K562 (cell line): ENCODE results near the gene HFE. TPM values are rescaled to one million over a fixed set of nuclear protein-coding genes. Genes with fewer than 3 reads are reported as not detected.
A peak's percentile ranks its signal among the peaks of the same experiment; 100 is the strongest.
"Not testable (repeated sequence)": the region's sequence is repeated elsewhere in the genome, so short reads cannot be mapped to it uniquely, and the experiment has no call there.

Experiments used
- ARID3A ChIP-seq: IDR thresholded peaks from 2 replicates; pipeline ENCODE4 v1.6.1; 2012; ENCODE audit warnings: low read depth, low read length, improper control_type of control experiment, borderline replicate concordance
- ATF1 ChIP-seq, 2 experiments: fragments of 450-650 bp in 1 of 2; IDR thresholded peaks; 2 replicates each; pipeline ENCODE4 v1.6.1; 2016; ENCODE audit warnings: missing compliant biosample characterization in 1 of 2, missing genetic modification characterization in 1 of 2
- ATF7 ChIP-seq: fragments of 450-650 bp; IDR thresholded peaks from 2 replicates; pipeline ENCODE4 v1.7.1; 2014; ENCODE audit warnings: mild to moderate bottlenecking, moderate library complexity
- CBFA2T2 ChIP-seq: fragments of 450-650 bp; conservative IDR thresholded peaks from 2 replicates; pipeline ENCODE4 v1.6.1; 2017; ENCODE audit warnings: mild to moderate bottlenecking
- CBX3 ChIP-seq, 2 experiments: IDR thresholded peaks; 1 replicate in 1 of 2; 2 replicates in 1 of 2; pipeline ENCODE4 v1.6.1; 2012; ENCODE audit warnings: inconsistent platforms in 2 of 2, low read length in 2 of 2, borderline replicate concordance in 1 of 2, control low read depth in 1 of 2
- CC2D1A ChIP-seq: fragments of 450-650 bp; IDR thresholded peaks from 2 replicates; pipeline ENCODE4 v1.6.1; 2017; ENCODE audit warnings: mild to moderate bottlenecking
- CEBPG ChIP-seq, 3 experiments: fragments of 200-800 bp in 1 of 3; sonication (Bioruptor generic) in 1 of 3; sonication (generic) in 1 of 3; formaldehyde crosslinking in 1 of 3; IDR thresholded peaks in 2 of 3; conservative IDR thresholded peaks in 1 of 3; 2 replicates each; pipeline versions ENCODE4 v1.6.1 to v1.8.0; 2016 to 2022; ENCODE audit warnings: missing compliant biosample characterization in 2 of 3, missing genetic modification characterization in 2 of 3, mild to moderate bottlenecking in 1 of 3, missing genetic modification reagents in 1 of 3
- E2F6 ChIP-seq, 2 experiments: IDR thresholded peaks; 2 replicates each; pipeline ENCODE4 v1.6.1; 2011; ENCODE audit warnings: borderline replicate concordance in 1 of 2, control low read depth in 1 of 2, low read depth in 1 of 2, low read length in 1 of 2, mild to moderate bottlenecking in 1 of 2, mixed read lengths in 1 of 2, moderate library complexity in 1 of 2; ENCODE audit not compliant: insufficient read depth in 1 of 2, insufficient read length in 1 of 2, poor library complexity in 1 of 2, severe bottlenecking in 1 of 2; ENCODE audit errors: extremely low read depth in 1 of 2
- GABPA ChIP-seq: fragments of 200-800 bp; sonication (Bioruptor generic); conservative IDR thresholded peaks from 2 replicates; pipeline ENCODE4 v1.6.1; 2016; ENCODE audit warnings: low read depth, missing genetic modification characterization, missing compliant biosample characterization
- GABPB2 ChIP-seq: fragments of 250-450 bp; sonication (Bioruptor Pico); conservative IDR thresholded peaks from 2 replicates; pipeline ENCODE4 v1.5.1; 2021; ENCODE audit warnings: mild to moderate bottlenecking
- L3MBTL2 ChIP-seq: fragments of 450-650 bp; IDR thresholded peaks from 2 replicates; pipeline ENCODE4 v1.6.1; 2016; ENCODE audit warnings: mild to moderate bottlenecking, moderate library complexity
- MAFG ChIP-seq: fragments of 450-650 bp; conservative IDR thresholded peaks from 2 replicates; pipeline ENCODE4 v1.6.1; 2016; ENCODE audit warnings: missing genetic modification characterization, missing compliant biosample characterization
- MEIS2 ChIP-seq: fragments of 450-650 bp; IDR thresholded peaks from 2 replicates; pipeline ENCODE4 v1.6.1; 2014; ENCODE audit warnings: mild to moderate bottlenecking; ENCODE audit not compliant: partially characterized antibody
- MTA3 ChIP-seq: fragments of 450-650 bp; formaldehyde crosslinking; IDR thresholded peaks from 2 replicates; pipeline ENCODE4 v1.6.1; 2017; ENCODE audit warnings: mild to moderate bottlenecking, borderline replicate concordance
- NFE2 ChIP-seq: IDR thresholded peaks from 2 replicates; pipeline ENCODE4 v1.6.1; 2014; ENCODE audit warnings: antibody characterized with exemption, low read depth
- POLR2A ChIP-seq: fragments of 450-650 bp; conservative IDR thresholded peaks from 2 replicates; pipeline ENCODE4 v1.6.1; 2016
- ZNF316 ChIP-seq: fragments of 450-650 bp; IDR thresholded peaks from 2 replicates; pipeline ENCODE4 v1.6.1; 2016
- ZNF592 ChIP-seq: fragments of 450-650 bp; IDR thresholded peaks from 2 replicates; pipeline ENCODE4 v1.6.1; 2017; ENCODE audit warnings: antibody characterized with exemption, mild to moderate bottlenecking
- polyA plus RNA-seq, 8 experiments: library from polyadenylated mRNA; depleted of rRNA in 4 of 8; stranded (reverse) in 5 of 8; unstranded in 3 of 8; fragments of >200 nt; fragmentation: Nextera tagmentation in 2 of 8; fragmentation: Illumina TruSeq in 1 of 8; extraction: Ambion mirVana in 2 of 8; extraction: Trizol in 1 of 8; gene quantifications; 2 replicates each; pipeline versions ENCODE4 v1.2.1 to v1.2.3, GENCODE V29; 2011 to 2014; ENCODE audit warnings: inconsistent platforms in 1 of 8, missing spikeins in 1 of 8
- total RNA-seq, 7 experiments: library from RNA; depleted of rRNA in 6 of 7; stranded (reverse); fragments of >200 nt in 6 of 7; fragmentation: Illumina TruSeq in 2 of 7; extraction: Trizol in 2 of 7; gene quantifications; 2 replicates each; pipeline versions ENCODE4 v1.2.1 to v1.2.3, GENCODE V29; 2011 to 2021; ENCODE audit warnings: low replicate concordance in 1 of 7
- TF ChIP-seq, protein P1 (sequence below): fragments of 450-650 bp; IDR thresholded peaks from 2 replicates; pipeline ENCODE4 v1.6.1; 2016

The HFE gene
- total and polyA plus RNA-seq, 9 of the 15 experiments (the other 6 are each of a cell fraction or from before 2014, with no cell fraction given) = 0.14 to 1.2 (median 0.76) TPM

DNA sequence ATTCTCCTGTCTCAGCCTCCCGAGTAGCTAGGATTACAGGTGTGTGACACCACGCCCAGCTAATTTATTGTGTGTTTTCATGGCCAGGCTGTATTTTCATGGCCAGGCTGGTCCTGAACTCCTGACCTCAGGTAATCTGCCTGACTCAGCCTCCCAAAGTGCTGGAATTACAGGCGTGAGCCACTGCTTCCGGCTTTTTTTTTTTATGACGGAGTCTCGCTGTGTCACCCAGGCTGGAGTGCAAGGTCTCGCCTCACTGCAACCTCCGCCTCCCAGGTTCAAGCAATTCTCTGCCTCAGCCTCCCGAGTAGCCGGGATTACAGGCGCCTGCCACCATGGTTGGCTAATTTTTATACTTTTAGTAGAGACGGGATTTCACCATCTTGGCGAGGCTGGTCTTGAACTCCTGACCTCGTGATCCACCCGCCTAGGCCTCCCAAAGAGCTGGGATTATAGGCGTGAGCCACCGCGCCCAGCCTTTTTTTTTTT, 34.4 kb upstream of the HFE start (continued):
- peak in 1 of 2 experiments; percentile 19 for TF ChIP-seq E2F6 (IDR thresholded peaks at IDR 0.05; ENCODE audit: borderline replicate concordance in 1 of 2, extremely low read depth in 1 of 2, insufficient read depth in 1 of 2, insufficient read length in 1 of 2, low read depth in 1 of 2, low read length in 1 of 2, poor library complexity in 1 of 2, severe bottlenecking in 1 of 2)
- TF ChIP-seq MAFG (tag) = peak; percentile 61; the same call in 1 of the 2 replicates
- 0 out of 2 replicates have a peak, but pooled peaks have one; percentile 44 for TF ChIP-seq GABPB2 (CRISPR knock-in tag)
- TF ChIP-seq ARID3A = 0 out of 2 replicates have a peak, but pooled peaks have one; percentile 12
- peak in 1 of 2 experiments; percentile 17; a peak in 1 of 3 replicates for TF ChIP-seq CBX3 (IDR thresholded peaks at IDR 0.05; ENCODE audit: borderline replicate concordance in 1 of 2, low read length in 2 of 2)
- 0 out of 2 replicates have a peak, but pooled peaks have one; percentile 21 for TF ChIP-seq ZNF592
- TF ChIP-seq, protein P1, sequence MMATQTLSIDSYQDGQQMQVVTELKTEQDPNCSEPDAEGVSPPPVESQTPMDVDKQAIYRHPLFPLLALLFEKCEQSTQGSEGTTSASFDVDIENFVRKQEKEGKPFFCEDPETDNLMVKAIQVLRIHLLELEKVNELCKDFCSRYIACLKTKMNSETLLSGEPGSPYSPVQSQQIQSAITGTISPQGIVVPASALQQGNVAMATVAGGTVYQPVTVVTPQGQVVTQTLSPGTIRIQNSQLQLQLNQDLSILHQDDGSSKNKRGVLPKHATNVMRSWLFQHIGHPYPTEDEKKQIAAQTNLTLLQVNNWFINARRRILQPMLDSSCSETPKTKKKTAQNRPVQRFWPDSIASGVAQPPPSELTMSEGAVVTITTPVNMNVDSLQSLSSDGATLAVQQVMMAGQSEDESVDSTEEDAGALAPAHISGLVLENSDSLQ = peak; percentile 62
- TF ChIP-seq CBFA2T2 = peak; percentile 58
- not testable (repeated sequence) for TF ChIP-seq CEBPG, ATF1 (CRISPR knock-in tag; IDR thresholded peaks at IDR 0.05)
- TF ChIP-seq CEBPG (tag; conservative IDR thresholded peaks at IDR 0.05 in 1 of 2, IDR thresholded peaks at IDR 0.05 in 1 of 2) = peak in 1 of 2 experiments; percentile 37; a peak in 1 of 4 replicates
- peak; percentile 75 for TF ChIP-seq MTA3
- TF ChIP-seq L3MBTL2 = peak; percentile 27; the same call in 1 of the 2 replicates
- peak; percentile 51 for TF ChIP-seq POLR2A
- TF ChIP-seq ATF1 (tag; IDR thresholded peaks at IDR 0.05) = peak; percentile 53; the same call in 1 of the 2 replicates
- TF ChIP-seq CC2D1A = peak; percentile 70
- peak; percentile 50 for TF ChIP-seq GABPA
- peak; percentile 67 for TF ChIP-seq NFE2
- TF ChIP-seq MEIS2 = peak; percentile 70
- TF ChIP-seq ZNF316 = peak; percentile 56
- TF ChIP-seq ATF7 = peak; percentile 77
